ENCODE data around the gene GBP7.

GBP7 gene

DNA sequence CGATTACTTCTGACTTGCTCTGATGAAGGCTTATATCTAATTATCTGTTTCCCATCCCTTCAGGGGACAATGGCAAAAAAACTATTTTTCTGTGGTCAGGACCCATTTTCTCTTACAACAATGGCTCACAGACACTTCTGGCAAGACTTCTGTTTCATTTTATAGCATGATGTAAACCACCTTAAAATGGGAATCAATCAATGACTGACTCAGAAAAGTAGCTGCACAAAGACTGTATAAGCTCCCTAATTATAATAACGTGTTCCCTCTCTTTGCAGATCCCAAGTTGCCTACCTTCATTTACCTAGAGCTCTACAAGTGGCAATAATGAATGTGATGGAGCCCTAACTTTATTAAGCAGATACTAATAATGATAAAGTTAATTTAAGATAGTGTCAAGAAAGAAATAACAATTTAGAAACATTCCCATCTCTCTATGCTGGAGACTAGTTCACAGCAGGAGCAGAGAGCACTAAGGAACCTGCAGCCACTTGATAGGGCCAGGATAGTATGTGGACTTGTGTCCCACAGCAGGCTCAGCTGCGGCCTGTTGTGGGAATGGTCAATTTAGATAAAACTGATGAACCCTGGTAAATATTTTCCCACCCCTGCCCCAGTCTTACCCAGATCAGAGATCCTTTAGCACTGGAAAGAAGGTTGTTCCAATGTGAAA is 50.4 kb downstream of the GBP7 start:
- Histone ChIP-seq H3F3A (ENCODE audit: insufficient read depth, low read length) (no peaks in the 10 kb centered on the region), H4K20me1 (ENCODE audit: insufficient read depth, low read length) (no peaks in the 10 kb centered on the region), H3K36me3 (replicated peaks; ENCODE audit: insufficient read depth, low read length) (no peaks in the 10 kb centered on the region), H3K4me2 (ENCODE audit: low read depth, low read length) (peak overlapping the region; percentile 48), H3K79me2 (ENCODE audit: low read length) (no peaks in the 10 kb centered on the region), H3K9ac (ENCODE audit: low read length) (peak overlapping the region; percentile 12; the same call in 1 of the 2 replicates), H3K27me3 (replicated peaks; ENCODE audit: insufficient read depth, low read length) (no peaks in the 10 kb centered on the region), H3K4me1 (ENCODE audit: low read length) (peaks cover 10% of the 10 kb centered on the region), H3K27ac (ENCODE audit: low read length) (no peak overlapping the region), H3K9me3 (replicated peaks; ENCODE audit: insufficient read depth, low read length) (no peaks in the 10 kb centered on the region), H3K4me3 (ENCODE audit: low read length) (no peak overlapping the region; the same call in 1 of the 2 replicates), H2AFZ (ENCODE audit: low read length) (peak overlapping the region; percentile 52; the same call in 1 of the 2 replicates), H3K9me2 (replicated peaks; ENCODE audit: insufficient read depth, low read length) (no peaks in the 10 kb centered on the region)
- no peak for TF ChIP-seq EZH2phosphoT487 (IDR thresholded peaks at IDR 0.05; ENCODE audit: low read length)
- no peak for DNase-seq

DNA sequence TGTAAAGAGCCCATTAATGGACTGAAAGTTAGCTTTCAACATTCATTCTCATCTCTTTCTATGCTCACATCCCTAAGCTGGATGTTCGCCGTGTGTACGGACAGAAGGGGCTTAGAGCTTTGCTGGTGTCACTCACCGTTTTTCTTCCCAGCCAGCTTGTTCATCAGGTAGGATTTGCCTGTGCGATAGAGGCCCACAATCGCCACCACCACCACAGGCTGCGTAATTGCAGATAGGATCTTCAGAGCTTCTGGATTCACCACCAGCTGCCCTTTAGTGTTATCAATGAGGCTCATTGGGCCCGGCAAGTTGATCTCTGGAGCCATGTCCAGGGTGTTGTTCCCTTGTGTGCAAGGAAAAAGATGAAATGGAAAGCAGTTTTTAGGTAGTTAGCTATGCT is 54.2 kb downstream of the GBP7 start:
- no peak overlapping the region for H3K4me2 ChIP-seq (ENCODE audit: low read depth, low read length)
- no peaks in the 10 kb centered on the region for H3K27me3 ChIP-seq (replicated peaks; ENCODE audit: insufficient read depth, low read length)
- no peaks in the 10 kb centered on the region for H3F3A ChIP-seq (ENCODE audit: insufficient read depth, low read length)
- no peaks in the 10 kb centered on the region for H3K79me2 ChIP-seq (ENCODE audit: low read length)
- no peak for DNase-seq
- H3K9me2 ChIP-seq (replicated peaks; ENCODE audit: insufficient read depth, low read length) = no peaks in the 10 kb centered on the region
- H3K36me3 ChIP-seq (replicated peaks; ENCODE audit: insufficient read depth, low read length) = no peaks in the 10 kb centered on the region
- no peak overlapping the region for H2AFZ ChIP-seq (ENCODE audit: low read length)
- no peak overlapping the region for H3K27ac ChIP-seq (ENCODE audit: low read length)
- no peaks in the 10 kb centered on the region for H3K4me1 ChIP-seq (ENCODE audit: low read length)
- no peaks in the 10 kb centered on the region for H4K20me1 ChIP-seq (ENCODE audit: insufficient read depth, low read length)
- TF ChIP-seq EZH2phosphoT487 (IDR thresholded peaks at IDR 0.05; ENCODE audit: low read length) (no peak), EZH2 (optimal IDR thresholded peaks at IDR 0.05; ENCODE audit: low read depth, low read length) (no peak)
- TF ChIP-seq, protein P1, sequence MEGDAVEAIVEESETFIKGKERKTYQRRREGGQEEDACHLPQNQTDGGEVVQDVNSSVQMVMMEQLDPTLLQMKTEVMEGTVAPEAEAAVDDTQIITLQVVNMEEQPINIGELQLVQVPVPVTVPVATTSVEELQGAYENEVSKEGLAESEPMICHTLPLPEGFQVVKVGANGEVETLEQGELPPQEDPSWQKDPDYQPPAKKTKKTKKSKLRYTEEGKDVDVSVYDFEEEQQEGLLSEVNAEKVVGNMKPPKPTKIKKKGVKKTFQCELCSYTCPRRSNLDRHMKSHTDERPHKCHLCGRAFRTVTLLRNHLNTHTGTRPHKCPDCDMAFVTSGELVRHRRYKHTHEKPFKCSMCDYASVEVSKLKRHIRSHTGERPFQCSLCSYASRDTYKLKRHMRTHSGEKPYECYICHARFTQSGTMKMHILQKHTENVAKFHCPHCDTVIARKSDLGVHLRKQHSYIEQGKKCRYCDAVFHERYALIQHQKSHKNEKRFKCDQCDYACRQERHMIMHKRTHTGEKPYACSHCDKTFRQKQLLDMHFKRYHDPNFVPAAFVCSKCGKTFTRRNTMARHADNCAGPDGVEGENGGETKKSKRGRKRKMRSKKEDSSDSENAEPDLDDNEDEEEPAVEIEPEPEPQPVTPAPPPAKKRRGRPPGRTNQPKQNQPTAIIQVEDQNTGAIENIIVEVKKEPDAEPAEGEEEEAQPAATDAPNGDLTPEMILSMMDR (IDR thresholded peaks at IDR 0.05; ENCODE audit: low read length) = no peak
- no peak overlapping the region for H3K4me3 ChIP-seq (ENCODE audit: low read length)
- no peaks in the 10 kb centered on the region for H3K9me3 ChIP-seq (replicated peaks; ENCODE audit: insufficient read depth, low read length)
- H3K9ac ChIP-seq (ENCODE audit: low read length) = no peak overlapping the region

DNA sequence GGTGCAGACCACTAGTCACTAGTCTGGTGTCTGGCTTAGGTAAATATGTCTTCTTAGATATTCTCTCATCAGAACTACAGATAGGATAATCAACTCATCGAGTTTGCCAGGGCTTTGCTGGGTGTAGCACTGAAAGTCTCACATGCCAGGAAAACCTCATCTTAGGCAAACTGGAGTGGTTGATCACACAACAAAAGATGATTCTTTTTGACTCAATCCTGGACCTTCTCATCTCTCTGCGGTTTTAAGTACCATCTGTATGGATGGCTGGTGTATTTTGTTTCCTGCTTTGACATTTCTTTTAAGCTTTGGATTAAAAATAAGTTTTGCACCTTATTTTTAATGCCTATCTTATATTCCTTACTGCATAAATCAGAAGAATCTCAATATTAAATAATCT is 61.1 kb downstream of the GBP7 start:
- no peaks in the 10 kb centered on the region for H3K79me2 ChIP-seq (ENCODE audit: low read length)
- no peak for DNase-seq
- no peaks in the 10 kb centered on the region for H3K9me2 ChIP-seq (replicated peaks; ENCODE audit: insufficient read depth, low read length)
- no peak overlapping the region for H3K4me2 ChIP-seq (ENCODE audit: low read depth, low read length)
- H4K20me1 ChIP-seq (ENCODE audit: insufficient read depth, low read length) = no peaks in the 10 kb centered on the region
- H3K9me3 ChIP-seq (replicated peaks; ENCODE audit: insufficient read depth, low read length) = no peaks in the 10 kb centered on the region
- no peaks in the 10 kb centered on the region for H3K36me3 ChIP-seq (replicated peaks; ENCODE audit: insufficient read depth, low read length)
- no peak overlapping the region for H3K4me3 ChIP-seq (ENCODE audit: low read length)
- H3F3A ChIP-seq (ENCODE audit: insufficient read depth, low read length) = no peaks in the 10 kb centered on the region
- no peak overlapping the region for H3K9ac ChIP-seq (ENCODE audit: low read length)
- no peaks in the 10 kb centered on the region for H3K27me3 ChIP-seq (replicated peaks; ENCODE audit: insufficient read depth, low read length)
- TF ChIP-seq EZH2phosphoT487 (IDR thresholded peaks at IDR 0.05; ENCODE audit: low read length) = no peak
- no peak for TF ChIP-seq EZH2 (optimal IDR thresholded peaks at IDR 0.05; ENCODE audit: low read depth, low read length)
- TF ChIP-seq, protein P1 (IDR thresholded peaks at IDR 0.05; ENCODE audit: low read length) = no peak
- H2AFZ ChIP-seq (ENCODE audit: low read length) = no peak overlapping the region
- no peak overlapping the region for H3K27ac ChIP-seq (ENCODE audit: low read length)
- no peaks in the 10 kb centered on the region for H3K4me1 ChIP-seq (ENCODE audit: low read length)

DNA sequence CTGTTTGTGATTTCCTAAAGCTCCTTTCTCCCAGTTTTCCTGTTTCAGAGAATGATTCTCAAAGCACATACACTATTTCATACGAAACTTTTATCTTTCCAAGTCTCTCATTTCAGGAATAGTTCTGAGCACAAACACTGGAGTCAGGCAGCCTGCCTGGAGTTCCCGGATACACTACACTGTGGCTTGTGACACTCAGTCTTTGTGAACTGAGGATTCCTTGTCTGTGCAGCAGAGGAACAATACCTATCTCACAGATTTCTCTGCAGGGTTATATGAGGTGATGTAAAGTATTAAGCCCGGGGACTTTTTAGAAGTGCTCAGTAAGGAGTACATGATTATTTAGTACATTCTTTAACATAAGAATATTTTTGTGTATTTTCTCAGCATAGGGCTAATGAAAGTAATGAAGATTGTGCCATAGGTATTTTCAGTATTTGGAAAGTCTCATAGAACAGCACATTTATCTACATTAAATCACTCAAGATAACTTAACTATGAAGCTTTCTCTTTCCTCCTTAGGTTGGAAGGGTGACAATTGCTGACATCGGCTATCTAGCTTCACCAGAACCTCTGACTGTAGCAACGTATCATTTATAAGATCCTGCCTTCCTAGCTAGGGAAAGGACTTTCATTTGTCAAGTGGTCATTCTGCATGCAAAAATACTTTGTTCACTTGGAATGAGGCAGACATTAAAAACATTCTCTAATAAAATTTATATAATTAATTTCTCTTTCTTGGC is 62.8 kb downstream of the GBP7 start:
- Histone ChIP-seq H3K9me2 (replicated peaks; ENCODE audit: insufficient read depth, low read length) (no peaks in the 10 kb centered on the region), H2AFZ (ENCODE audit: low read length) (no peak overlapping the region), H4K20me1 (ENCODE audit: insufficient read depth, low read length) (no peaks in the 10 kb centered on the region), H3F3A (ENCODE audit: insufficient read depth, low read length) (no peaks in the 10 kb centered on the region), H3K4me3 (ENCODE audit: low read length) (no peak overlapping the region), H3K4me2 (ENCODE audit: low read depth, low read length) (no peak overlapping the region), H3K27ac (ENCODE audit: low read length) (no peak overlapping the region), H3K27me3 (replicated peaks; ENCODE audit: insufficient read depth, low read length) (no peaks in the 10 kb centered on the region), H3K9ac (ENCODE audit: low read length) (no peak overlapping the region), H3K79me2 (ENCODE audit: low read length) (no peaks in the 10 kb centered on the region), H3K9me3 (replicated peaks; ENCODE audit: insufficient read depth, low read length) (no peaks in the 10 kb centered on the region), H3K36me3 (replicated peaks; ENCODE audit: insufficient read depth, low read length) (no peaks in the 10 kb centered on the region), H3K4me1 (ENCODE audit: low read length) (no peaks in the 10 kb centered on the region)
- no peak for DNase-seq
- TF ChIP-seq, protein P1 (IDR thresholded peaks at IDR 0.05; ENCODE audit: low read length) = no peak
- no peak for TF ChIP-seq EZH2phosphoT487 (IDR thresholded peaks at IDR 0.05; ENCODE audit: low read length)
- no peak for TF ChIP-seq EZH2 (optimal IDR thresholded peaks at IDR 0.05; ENCODE audit: low read depth, low read length)
